Smooth muscle cell (in vitro differentiated cells): Measurements from ENCODE around the gene KATNAL2. TPM values are rescaled to one million over a fixed set of nuclear protein-coding genes. Genes with fewer than 3 reads are reported as not detected.

Experiments
- DNase-seq: peaks from one replicate; lab custom pipeline; 2025; ENCODE audit not compliant: unreplicated experiment; lab: John Stamatoyannopoulos, UW
- H2AFZ ChIP-seq: fragments of 200-600 bp; sonication (generic); 2 replicates; pipeline ENCODE4 v1.6.0; 2016; ENCODE audit warnings: antibody characterized with exemption, low read depth, mild to moderate bottlenecking
- H3F3A ChIP-seq: fragments of 200-600 bp; sonication (generic); 2 replicates; pipeline ENCODE4 v1.6.0; 2017; ENCODE audit warnings: antibody characterized with exemption, low read depth
- H3K27ac ChIP-seq: fragments of 200-600 bp; sonication (generic); 2 replicates; pipeline ENCODE4 v1.5.1; 2016; ENCODE audit warnings: low read depth, mild to moderate bottlenecking
- H3K27me3 ChIP-seq: fragments of 200-600 bp; sonication (generic); 2 replicates; pipeline ENCODE4 v1.6.1; 2016; ENCODE audit warnings: low read depth, mild to moderate bottlenecking
- H3K36me3 ChIP-seq: fragments of 200-600 bp; sonication (generic); 2 replicates; pipeline ENCODE4 v1.5.1; 2016; ENCODE audit warnings: low read depth
- H3K4me1 ChIP-seq: fragments of 200-600 bp; sonication (generic); 2 replicates; pipeline ENCODE4 v1.5.1; 2016; ENCODE audit warnings: low read depth
- H3K4me2 ChIP-seq: fragments of 200-600 bp; sonication (generic); 2 replicates; pipeline ENCODE4 v1.6.0; 2016; ENCODE audit warnings: mild to moderate bottlenecking
- H3K4me3 ChIP-seq: fragments of 200-600 bp; sonication (generic); 2 replicates; pipeline ENCODE4 v1.5.1; 2016; ENCODE audit warnings: mild to moderate bottlenecking
- H3K79me2 ChIP-seq: fragments of 200-600 bp; sonication (generic); 2 replicates; pipeline ENCODE4 v1.6.0; 2016; ENCODE audit warnings: low read depth, mild to moderate bottlenecking
- H3K9ac ChIP-seq: fragments of 200-600 bp; sonication (generic); 2 replicates; pipeline ENCODE4 v1.6.0; 2016; ENCODE audit warnings: low read depth
- H3K9me3 ChIP-seq: fragments of 200-600 bp; sonication (generic); replicated peaks from 2 replicates; pipeline ENCODE4 v1.5.1; 2016; ENCODE audit warnings: low read depth
- H4K20me1 ChIP-seq: fragments of 200-600 bp; sonication (generic); 2 replicates; pipeline ENCODE4 v1.6.0; 2016; ENCODE audit warnings: low read depth
- WGBS: methylation state at CpG from one replicate; pipeline ENCODE4 v1.1.7; 2016; ENCODE audit warnings: low lambda C conversion rate; 5-methylcytosine and 5-hydroxymethylcytosine counted together
- polyA plus RNA-seq: library from polyadenylated mRNA; unstranded; fragments of >200 nt; fragmentation: Nextera tagmentation; extraction: Ambion mirVana; gene quantifications from 2 replicates; pipeline ENCODE4 v1.2.1, GENCODE V29; 2016
- total RNA-seq: library from RNA; depleted of rRNA; stranded (reverse); fragments of >200 nt; gene quantifications from 2 replicates; pipeline ENCODE4 v1.2.3, GENCODE V29; 2014
- TF ChIP-seq, protein P1 (sequence below): fragments of 200-600 bp; sonication (generic); IDR thresholded peaks from 2 replicates; pipeline ENCODE4 v1.5.1; 2017; ENCODE audit warnings: borderline replicate concordance, mild to moderate bottlenecking, antibody characterized with exemption; ENCODE audit not compliant: insufficient read depth, poor library complexity, severe bottlenecking

KATNAL2 gene
- total and polyA plus RNA-seq, 2 experiments from 2014 or later: 0.31 to 2.1 TPM

DNA sequence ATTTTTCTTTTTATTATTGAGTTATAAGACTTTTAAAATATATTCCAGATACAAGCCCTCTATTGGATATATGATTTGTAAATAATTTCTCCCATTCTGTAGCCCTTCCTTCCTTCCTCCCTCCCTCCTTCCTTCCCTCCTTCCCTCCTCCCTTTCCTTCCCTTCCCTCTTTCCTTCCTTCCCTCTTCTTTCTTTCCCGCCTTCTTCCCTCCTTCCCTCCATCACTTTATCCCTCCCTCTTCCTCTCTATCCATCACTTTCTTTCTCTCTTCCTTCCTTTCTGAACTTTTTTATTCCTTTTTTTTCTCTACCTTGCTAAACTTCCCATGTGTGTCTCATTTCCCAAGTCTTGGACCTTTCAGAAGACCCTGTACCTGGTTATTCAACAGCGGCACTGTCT, 163.5 kb downstream of the KATNAL2 start:
- H3K27ac ChIP-seq: no peak overlapping the region

DNA sequence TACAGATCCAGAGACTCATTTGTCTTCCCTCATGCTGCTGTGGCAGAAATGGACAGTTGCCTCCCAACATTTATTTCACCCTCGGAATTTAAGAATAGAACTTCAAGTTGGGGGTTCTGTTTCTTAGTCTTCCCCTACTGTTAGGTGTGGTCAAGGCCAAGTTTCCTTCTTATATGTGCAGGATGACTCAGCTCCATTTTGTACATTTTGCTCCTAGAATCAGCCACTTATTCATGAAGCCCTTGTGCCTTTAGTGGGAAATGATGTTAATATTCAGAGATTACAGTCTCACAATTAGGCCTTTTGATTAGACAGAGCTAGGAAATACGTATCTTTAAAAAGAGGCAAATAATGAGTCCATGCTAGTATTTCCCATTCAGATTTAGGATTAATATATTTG, 164.2 kb downstream of the KATNAL2 start:
- WGBS: 97% methylated on average over 2 of the region's 2 CpGs
- H3K79me2 ChIP-seq: no peaks in the 10 kb centered on the region
- H3F3A ChIP-seq: no peaks in the 10 kb centered on the region
- H3K27ac ChIP-seq: no peak overlapping the region
- H3K36me3 ChIP-seq: no peaks in the 10 kb centered on the region
- H3K27me3 ChIP-seq: no peaks in the 10 kb centered on the region
- no peak overlapping the region for H2AFZ ChIP-seq
- H3K4me2 ChIP-seq: no peak overlapping the region
- no peak overlapping the region for H3K4me3 ChIP-seq
- no peaks in the 10 kb centered on the region for H4K20me1 ChIP-seq
- H3K9ac ChIP-seq: no peak overlapping the region
- no peaks in the 10 kb centered on the region for H3K9me3 ChIP-seq
- TF ChIP-seq, protein P1, sequence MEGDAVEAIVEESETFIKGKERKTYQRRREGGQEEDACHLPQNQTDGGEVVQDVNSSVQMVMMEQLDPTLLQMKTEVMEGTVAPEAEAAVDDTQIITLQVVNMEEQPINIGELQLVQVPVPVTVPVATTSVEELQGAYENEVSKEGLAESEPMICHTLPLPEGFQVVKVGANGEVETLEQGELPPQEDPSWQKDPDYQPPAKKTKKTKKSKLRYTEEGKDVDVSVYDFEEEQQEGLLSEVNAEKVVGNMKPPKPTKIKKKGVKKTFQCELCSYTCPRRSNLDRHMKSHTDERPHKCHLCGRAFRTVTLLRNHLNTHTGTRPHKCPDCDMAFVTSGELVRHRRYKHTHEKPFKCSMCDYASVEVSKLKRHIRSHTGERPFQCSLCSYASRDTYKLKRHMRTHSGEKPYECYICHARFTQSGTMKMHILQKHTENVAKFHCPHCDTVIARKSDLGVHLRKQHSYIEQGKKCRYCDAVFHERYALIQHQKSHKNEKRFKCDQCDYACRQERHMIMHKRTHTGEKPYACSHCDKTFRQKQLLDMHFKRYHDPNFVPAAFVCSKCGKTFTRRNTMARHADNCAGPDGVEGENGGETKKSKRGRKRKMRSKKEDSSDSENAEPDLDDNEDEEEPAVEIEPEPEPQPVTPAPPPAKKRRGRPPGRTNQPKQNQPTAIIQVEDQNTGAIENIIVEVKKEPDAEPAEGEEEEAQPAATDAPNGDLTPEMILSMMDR: no peak
- no peaks in the 10 kb centered on the region for H3K4me1 ChIP-seq
- DNase-seq: no peak

More for the DNA sequence above, 163.5 kb downstream of the KATNAL2 start:
- WGBS: 96% methylated on average over 2 of the region's 2 CpGs
- H3K79me2 ChIP-seq: no peaks in the 10 kb centered on the region
- H3K9ac ChIP-seq: no peak overlapping the region
- DNase-seq: no peak
- no peaks in the 10 kb centered on the region for H3K4me1 ChIP-seq
- H3K27me3 ChIP-seq: no peaks in the 10 kb centered on the region
- H3F3A ChIP-seq: no peaks in the 10 kb centered on the region
- no peaks in the 10 kb centered on the region for H4K20me1 ChIP-seq
- no peaks in the 10 kb centered on the region for H3K9me3 ChIP-seq
- TF ChIP-seq, protein P1: no peak
- no peak overlapping the region for H2AFZ ChIP-seq
- H3K4me2 ChIP-seq: no peak overlapping the region
- no peaks in the 10 kb centered on the region for H3K36me3 ChIP-seq
- H3K4me3 ChIP-seq: no peak overlapping the region

DNA sequence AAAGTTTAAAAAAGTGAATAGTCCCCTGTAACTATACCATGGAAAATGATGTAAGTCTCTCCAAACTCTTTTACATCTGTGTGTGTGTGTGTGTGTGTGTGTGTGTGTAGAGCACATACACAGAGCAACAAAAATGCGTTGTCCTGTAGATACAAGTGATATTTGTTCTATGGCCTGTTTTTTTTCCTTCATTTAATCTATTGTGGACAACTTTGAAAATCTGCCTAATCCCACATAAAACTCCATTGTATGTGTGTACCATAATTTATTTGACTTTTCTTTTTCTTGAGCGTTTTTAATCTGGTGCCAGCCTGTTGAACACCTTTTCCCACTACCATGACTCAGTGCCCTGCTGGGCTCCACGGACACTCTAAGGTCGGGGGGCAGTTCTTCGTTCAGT, 170.3 kb downstream of the KATNAL2 start:
- no peak for DNase-seq

DNA sequence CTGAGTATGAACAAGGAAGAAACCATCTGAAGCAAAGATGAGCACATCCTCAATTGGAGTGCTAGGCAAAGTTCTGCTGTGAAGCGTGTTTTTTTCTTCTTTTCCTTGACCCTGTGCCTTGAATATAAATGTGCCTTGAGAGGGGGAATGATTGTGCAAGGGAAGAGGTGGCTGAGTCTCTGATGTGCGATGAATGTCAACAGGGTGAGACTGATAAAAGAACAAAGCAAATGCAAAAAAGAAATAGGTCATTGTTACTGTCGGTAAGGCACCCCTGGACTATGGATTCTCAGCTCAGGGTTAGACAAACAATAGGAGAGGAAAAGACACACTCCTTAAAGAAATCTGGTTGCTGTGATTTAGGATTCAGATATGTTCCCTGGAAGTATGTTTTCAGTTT, 178.4 kb downstream of the KATNAL2 start:
- no peaks in the 10 kb centered on the region for H3F3A ChIP-seq
- H4K20me1 ChIP-seq: no peaks in the 10 kb centered on the region
- H3K27me3 ChIP-seq: no peaks in the 10 kb centered on the region
- no peak overlapping the region for H2AFZ ChIP-seq
- H3K36me3 ChIP-seq: no peaks in the 10 kb centered on the region
- H3K4me3 ChIP-seq: no peak overlapping the region
- H3K27ac ChIP-seq: no peak overlapping the region
- 89% methylated on average over 3 of the region's 3 CpGs for WGBS
- no peaks in the 10 kb centered on the region for H3K4me1 ChIP-seq
- H3K4me2 ChIP-seq: no peak overlapping the region
- TF ChIP-seq, protein P1: no peak
- H3K79me2 ChIP-seq: no peaks in the 10 kb centered on the region
- DNase-seq: no peak
- no peak overlapping the region for H3K9ac ChIP-seq
- no peaks in the 10 kb centered on the region for H3K9me3 ChIP-seq

More for the DNA sequence above, 170.3 kb downstream of the KATNAL2 start:
- Histone ChIP-seq H3K27ac (no peak overlapping the region), H3K4me2 (no peak overlapping the region), H3K79me2 (no peaks in the 10 kb centered on the region), H3K4me1 (no peaks in the 10 kb centered on the region), H3K27me3 (no peaks in the 10 kb centered on the region), H3K36me3 (no peaks in the 10 kb centered on the region), H3K9me3 (no peaks in the 10 kb centered on the region), H2AFZ (no peak overlapping the region), H3K4me3 (no peak overlapping the region), H3F3A (no peaks in the 10 kb centered on the region), H4K20me1 (no peaks in the 10 kb centered on the region), H3K9ac (no peak overlapping the region)
- 96% methylated on average over 5 of the region's 5 CpGs for WGBS
- TF ChIP-seq, protein P1: no peak
